ENCODE measurements around the gene PRPSAP1.
"Not testable (repeated sequence)": the region's sequence is repeated elsewhere in the genome, so short reads cannot be mapped to it uniquely, and the experiment has no call there.

The PRPSAP1 gene

GRCh38 chr17:76270770-76271668, 82.7 kb downstream of the PRPSAP1 start:
- Histone ChIP-seq H3K36me3 (peaks cover 50% of the 10 kb centered on the region), H3K27ac (no peak overlapping the region; the same call in 1 of the 2 replicates), H3K27me3 (ENCODE audit: insufficient read depth, low read depth, severe bottlenecking) (no peaks in the 10 kb centered on the region), H3K9me3 (ENCODE audit: severe bottlenecking) (no peaks in the 10 kb centered on the region), H3K4me3 (ENCODE audit: low read depth, low read length) (no peak overlapping the region)
- DNase-seq, result no peak
- TF ChIP-seq, protein P1, sequence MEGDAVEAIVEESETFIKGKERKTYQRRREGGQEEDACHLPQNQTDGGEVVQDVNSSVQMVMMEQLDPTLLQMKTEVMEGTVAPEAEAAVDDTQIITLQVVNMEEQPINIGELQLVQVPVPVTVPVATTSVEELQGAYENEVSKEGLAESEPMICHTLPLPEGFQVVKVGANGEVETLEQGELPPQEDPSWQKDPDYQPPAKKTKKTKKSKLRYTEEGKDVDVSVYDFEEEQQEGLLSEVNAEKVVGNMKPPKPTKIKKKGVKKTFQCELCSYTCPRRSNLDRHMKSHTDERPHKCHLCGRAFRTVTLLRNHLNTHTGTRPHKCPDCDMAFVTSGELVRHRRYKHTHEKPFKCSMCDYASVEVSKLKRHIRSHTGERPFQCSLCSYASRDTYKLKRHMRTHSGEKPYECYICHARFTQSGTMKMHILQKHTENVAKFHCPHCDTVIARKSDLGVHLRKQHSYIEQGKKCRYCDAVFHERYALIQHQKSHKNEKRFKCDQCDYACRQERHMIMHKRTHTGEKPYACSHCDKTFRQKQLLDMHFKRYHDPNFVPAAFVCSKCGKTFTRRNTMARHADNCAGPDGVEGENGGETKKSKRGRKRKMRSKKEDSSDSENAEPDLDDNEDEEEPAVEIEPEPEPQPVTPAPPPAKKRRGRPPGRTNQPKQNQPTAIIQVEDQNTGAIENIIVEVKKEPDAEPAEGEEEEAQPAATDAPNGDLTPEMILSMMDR (IDR thresholded peaks at IDR 0.05; ENCODE audit: low read depth, low read length), result no peak

DNA sequence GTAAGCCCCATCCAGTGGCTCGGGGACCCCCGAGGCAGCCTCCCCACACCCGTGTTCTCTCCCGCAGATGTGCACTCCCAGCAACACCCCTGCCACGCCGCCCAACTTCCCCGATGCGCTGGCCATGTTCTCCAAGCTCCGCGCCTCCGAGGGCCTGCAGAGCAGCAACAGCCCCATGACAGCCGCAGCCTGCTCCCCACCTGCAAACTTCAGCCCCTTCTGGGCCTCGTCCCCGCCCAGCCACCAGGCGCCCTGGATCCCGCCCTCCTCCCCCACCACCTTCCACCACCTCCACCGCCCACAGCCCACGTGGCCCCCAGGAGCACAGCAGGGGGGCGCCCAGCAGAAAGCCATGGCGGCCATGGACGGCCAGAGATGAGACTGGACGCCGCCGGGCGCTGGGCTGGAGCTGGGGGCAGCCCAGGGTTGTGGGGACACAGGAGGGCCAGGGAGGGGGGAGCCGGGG, 83.6 kb downstream of the PRPSAP1 start:
- Histone ChIP-seq H3K27ac (no peak overlapping the region), H3K4me3 (ENCODE audit: low read depth, low read length) (no peak overlapping the region), H3K36me3 (peaks cover 53% of the 10 kb centered on the region), H3K9me3 (ENCODE audit: severe bottlenecking) (no peaks in the 10 kb centered on the region), H3K27me3 (ENCODE audit: insufficient read depth, low read depth, severe bottlenecking) (no peaks in the 10 kb centered on the region)
- TF ChIP-seq, protein P1 (IDR thresholded peaks at IDR 0.05; ENCODE audit: low read depth, low read length), result no peak
- no peak for DNase-seq

DNA sequence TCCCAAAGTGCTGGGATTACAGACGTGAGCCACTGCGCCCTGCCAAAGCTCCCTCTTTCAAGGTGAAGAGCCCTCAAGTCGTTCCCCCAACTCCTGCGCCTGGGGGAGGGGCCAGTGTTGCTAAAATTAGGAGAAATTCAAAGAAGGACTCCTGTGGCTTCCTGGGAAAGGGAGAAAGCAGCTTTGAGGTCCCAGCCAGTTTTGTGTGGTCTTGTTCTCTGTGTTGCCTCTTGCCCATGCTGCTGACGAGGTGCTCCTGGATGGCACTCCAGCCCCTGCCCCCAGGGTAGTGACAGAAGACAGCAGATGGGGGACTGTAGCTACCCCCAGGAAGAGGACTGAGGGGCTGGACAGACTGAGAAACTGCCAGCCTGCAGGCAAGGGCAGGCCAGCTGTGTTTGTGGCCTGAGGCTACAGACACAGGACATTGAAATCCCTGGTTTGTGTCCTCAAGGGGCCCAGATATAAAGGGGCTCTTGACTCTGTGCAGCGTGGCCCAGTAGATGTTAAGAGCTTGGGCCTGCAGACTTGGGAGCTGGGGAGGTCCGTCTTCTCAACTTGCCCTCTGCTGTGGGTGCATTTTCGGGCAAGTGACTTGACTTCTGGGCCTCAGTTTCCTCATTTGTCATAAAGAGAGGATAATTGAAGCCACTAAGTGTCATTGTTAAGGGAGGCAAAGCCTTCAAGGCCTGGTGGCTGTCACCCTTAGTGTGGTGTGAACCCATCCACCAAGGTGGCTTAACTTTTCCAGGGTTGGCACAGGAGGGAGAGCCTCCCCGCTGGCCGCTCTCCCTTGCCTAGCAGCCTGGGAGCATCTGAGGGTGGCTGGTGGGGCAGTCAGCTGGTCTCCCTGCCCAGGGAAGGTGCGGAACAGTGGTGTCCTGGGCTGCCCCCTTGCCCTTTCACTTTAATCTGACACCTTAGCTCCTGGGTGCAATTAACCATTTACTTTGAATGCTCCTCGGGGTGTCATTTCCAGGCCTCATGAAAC, 84.4 kb downstream of the PRPSAP1 start:
- no peak overlapping the region for H3K27ac ChIP-seq
- TF ChIP-seq, protein P1 (IDR thresholded peaks at IDR 0.05; ENCODE audit: low read depth, low read length), result no peak
- no peak for DNase-seq
- H3K9me3 ChIP-seq (ENCODE audit: severe bottlenecking), result no peaks in the 10 kb centered on the region
- H3K36me3 ChIP-seq, result peaks cover 53% of the 10 kb centered on the region
- H3K27me3 ChIP-seq (ENCODE audit: insufficient read depth, low read depth, severe bottlenecking), result no peaks in the 10 kb centered on the region
- no peak overlapping the region for H3K4me3 ChIP-seq (ENCODE audit: low read depth, low read length)

DNA sequence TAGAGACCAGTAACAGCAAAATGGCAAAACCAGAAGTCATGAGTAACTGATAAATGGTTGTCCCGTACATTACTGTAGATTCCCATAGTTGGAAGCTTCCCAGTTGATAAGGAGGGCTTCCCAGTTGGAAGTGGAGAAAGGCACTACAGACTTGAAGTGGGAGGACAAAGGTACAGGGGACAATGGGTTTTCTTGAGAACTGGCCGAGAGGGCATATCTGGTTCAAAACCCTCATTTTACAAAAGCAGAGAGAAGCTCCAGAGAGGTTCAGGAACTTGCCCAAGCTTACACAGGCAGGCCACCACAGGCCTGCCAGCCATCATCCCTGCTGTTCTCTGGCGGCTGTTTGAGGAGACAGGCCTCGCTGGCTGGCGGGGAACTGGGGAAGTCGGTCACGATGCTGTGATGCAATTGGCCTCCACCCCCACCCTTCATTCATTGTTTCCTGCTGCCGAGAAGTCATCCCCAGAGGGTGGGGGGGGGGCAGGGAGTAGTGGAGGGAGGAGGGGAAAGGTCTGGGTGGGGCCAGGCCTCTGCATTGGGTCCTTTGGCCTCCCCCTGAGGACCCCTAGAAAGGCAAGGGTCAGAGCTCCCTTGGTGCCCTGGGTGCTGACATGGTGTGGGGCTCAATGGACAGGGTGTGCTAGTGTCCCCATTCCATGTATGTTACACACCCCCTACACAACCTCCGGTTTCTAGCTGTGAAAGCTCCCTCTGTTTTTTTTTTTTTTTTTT, 85.5 kb downstream of the PRPSAP1 start:
- Histone ChIP-seq H3K27ac (0 out of 2 replicates have a peak overlapping the region, but pooled peaks have one; percentile 8), H3K9me3 (ENCODE audit: severe bottlenecking) (no peaks in the 10 kb centered on the region), H3K27me3 (ENCODE audit: insufficient read depth, low read depth, severe bottlenecking) (no peaks in the 10 kb centered on the region), H3K4me3 (ENCODE audit: low read depth, low read length) (no peak overlapping the region), H3K36me3 (peaks cover 53% of the 10 kb centered on the region)
- no peak for DNase-seq
- TF ChIP-seq, protein P1 (IDR thresholded peaks at IDR 0.05; ENCODE audit: low read depth, low read length), result no peak

DNA sequence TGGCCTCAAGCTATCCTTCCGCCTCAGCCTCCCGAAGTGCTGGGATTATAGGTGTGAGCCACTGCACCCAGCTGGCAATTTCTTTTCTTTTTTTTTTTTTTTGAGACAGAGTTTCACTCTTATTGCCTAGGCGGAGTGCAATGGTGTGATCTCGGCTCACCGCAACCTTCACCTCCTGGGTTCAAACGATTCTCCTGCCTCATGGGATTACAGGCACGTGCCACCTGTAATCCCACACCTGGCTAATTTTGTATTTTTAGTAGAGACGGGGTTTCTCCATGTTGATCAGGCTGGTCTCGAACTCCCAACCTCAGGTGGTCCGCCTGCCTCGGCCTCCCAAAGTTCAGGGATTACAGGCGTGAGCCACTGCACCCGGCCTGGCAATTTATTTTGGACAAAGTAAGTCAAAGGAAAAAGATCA, 86.1 kb downstream of the PRPSAP1 start:
- H3K36me3 ChIP-seq, result peaks cover 53% of the 10 kb centered on the region
- DNase-seq; H3K27me3 ChIP-seq (ENCODE audit: insufficient read depth, low read depth, severe bottlenecking); H3K27ac ChIP-seq; H3K9me3 ChIP-seq (ENCODE audit: severe bottlenecking); H3K4me3 ChIP-seq (ENCODE audit: low read depth, low read length): not testable (repeated sequence)
